IMR-90 (cell line): Measurements from ENCODE around the gene ZEB2. TPM values are rescaled to one million over a fixed set of nuclear protein-coding genes. Genes with fewer than 3 reads are reported as not detected.

Experiments used
- ATAC-seq: fragments of 200-7000 bp; cut with Tn5 transposase; 2 replicates; pipeline ENCODE4 v1.9.1; 2020; ENCODE audit warnings: low read depth, mild to moderate bottlenecking, moderate library complexity
- BruUV-seq: library from RNA; stranded (reverse); fragments of 400-500 nt; replicated peaks from 2 replicates; lab custom pipeline; 2021; lab: Mats Ljungman, UMichigan
- CTCF ChIA-PET: fragments of 300-600 bp; formaldehyde crosslinking; extraction: SDS; loops from one replicate; lab custom pipeline; 2021; ENCODE audit warnings: antibody characterized with exemption; lab: Yijun Ruan, JAX
- POLR2A ChIA-PET: fragments of 300-600 bp; sonication (Branson Sonifier 250); formaldehyde crosslinking; loops from one replicate; lab custom pipeline; 2022; ENCODE audit warnings: antibody characterized with exemption; ENCODE audit not compliant: unreplicated experiment; lab: Charles Lee
- DNase-seq: peaks from one replicate; pipeline ENCODE4 v3.0.0; 2013
- H2AFZ ChIP-seq: replicated peaks from 2 replicates; pipeline ENCODE3; 2013; ENCODE audit warnings: low read length, mild to moderate bottlenecking; ENCODE audit not compliant: poor library complexity
- H2AK5ac ChIP-seq: 2 replicates; pipeline ENCODE4 v1.6.1; 2013; ENCODE audit warnings: low read depth, low read length, inconsistent platforms
- H2AK9ac ChIP-seq: replicated peaks from 2 replicates; pipeline ENCODE3; 2013; ENCODE audit warnings: mild to moderate bottlenecking, low read depth, low read length, moderate library complexity; ENCODE audit not compliant: poor library complexity
- H2BK120ac ChIP-seq: 2 replicates; pipeline ENCODE4 v1.6.1; 2013; ENCODE audit warnings: low read depth, low read length, inconsistent platforms
- H2BK15ac ChIP-seq: 3 replicates; pipeline ENCODE4 v1.6.1; 2013; ENCODE audit warnings: low read depth, low read length, inconsistent platforms
- H2BK20ac ChIP-seq: 2 replicates; pipeline ENCODE4 v1.6.1; 2013; ENCODE audit warnings: low read depth, mild to moderate bottlenecking, inconsistent platforms, low read length, moderate library complexity
- H2BK5ac ChIP-seq: 2 replicates; pipeline ENCODE4 v1.6.1; 2013; ENCODE audit warnings: mild to moderate bottlenecking, low read depth, low read length, inconsistent platforms; ENCODE audit not compliant: poor library complexity, severe bottlenecking
- H3K14ac ChIP-seq: replicated peaks from 2 replicates; pipeline ENCODE4 v1.6.1; 2013; ENCODE audit warnings: low read depth, low read length, inconsistent platforms
- H3K18ac ChIP-seq: 2 replicates; pipeline ENCODE4 v1.6.1; 2013; ENCODE audit warnings: low read depth, low read length, control low read depth
- H3K23ac ChIP-seq: 2 replicates; pipeline ENCODE4 v1.6.1; 2013; ENCODE audit warnings: low read depth, low read length, inconsistent platforms
- H3K27ac ChIP-seq: 2 replicates; pipeline ENCODE4 v1.5.1; 2013; ENCODE audit warnings: mild to moderate bottlenecking, control low read depth, low read length; ENCODE audit not compliant: insufficient read depth
- H3K27me3 ChIP-seq: 2 replicates; pipeline ENCODE4 v1.6.1; 2013; ENCODE audit warnings: low read length; ENCODE audit not compliant: control insufficient read depth, insufficient read depth
- H3K36me3 ChIP-seq: 2 replicates; pipeline ENCODE4 v1.6.1; 2013; ENCODE audit warnings: low read length, mixed read lengths; ENCODE audit not compliant: control insufficient read depth, insufficient read depth
- H3K4ac ChIP-seq: 2 replicates; pipeline ENCODE4 v1.6.1; 2013; ENCODE audit warnings: low read depth, low read length, inconsistent platforms
- H3K4me1 ChIP-seq: 2 replicates; pipeline ENCODE4 v1.6.1; 2013; ENCODE audit warnings: low read length, mixed read lengths; ENCODE audit not compliant: control insufficient read depth, insufficient read depth
- H3K4me2 ChIP-seq: 2 replicates; pipeline ENCODE4 v1.6.1; 2013; ENCODE audit warnings: low read depth, mild to moderate bottlenecking, control low read depth, low read length, moderate library complexity
- H3K4me3 ChIP-seq: 2 replicates; pipeline ENCODE4 v1.5.1; 2013; ENCODE audit warnings: low read depth, mild to moderate bottlenecking, control low read depth, low read length, moderate library complexity; ENCODE audit not compliant: insufficient read depth
- H3K56ac ChIP-seq: 2 replicates; pipeline ENCODE4 v1.6.1; 2013; ENCODE audit warnings: low read length, inconsistent platforms; ENCODE audit not compliant: insufficient read depth; ENCODE audit errors: extremely low read depth
- H3K79me1 ChIP-seq, 2 experiments: 2 replicates each; pipeline ENCODE4 v1.6.1; 2013; ENCODE audit warnings: low read length in 2 of 2, inconsistent platforms in 1 of 2, low read depth in 1 of 2
- H3K9ac ChIP-seq: 2 replicates; pipeline ENCODE4 v1.6.1; 2013; ENCODE audit warnings: low read depth, low read length, control low read depth
- H3K9me1 ChIP-seq: 2 replicates; pipeline ENCODE4 v1.6.1; 2013; ENCODE audit warnings: low read length, inconsistent platforms; ENCODE audit not compliant: insufficient read depth
- H3K9me3 ChIP-seq: 2 replicates; pipeline ENCODE4 v1.6.1; 2013; ENCODE audit warnings: low read length; ENCODE audit not compliant: control insufficient read depth, insufficient read depth
- H4K20me1 ChIP-seq: 2 replicates; pipeline ENCODE4 v1.6.1; 2013; ENCODE audit warnings: low read length, inconsistent platforms; ENCODE audit not compliant: insufficient read depth
- H4K5ac ChIP-seq: 2 replicates; pipeline ENCODE4 v1.6.1; 2013; ENCODE audit warnings: mild to moderate bottlenecking, low read depth, low read length, control low read depth
- H4K8ac ChIP-seq, 2 experiments: 2 replicates each; pipeline ENCODE4 v1.6.1; 2013; ENCODE audit warnings: low read depth in 2 of 2, low read length in 2 of 2, control low read depth in 1 of 2, inconsistent platforms in 1 of 2
- H4K91ac ChIP-seq: 2 replicates; pipeline ENCODE4 v1.6.1; 2013; ENCODE audit warnings: low read depth, low read length, inconsistent platforms; ENCODE audit not compliant: insufficient read depth
- BHLHE40 ChIP-seq: fragments of 150-350 bp; IDR thresholded peaks from 2 replicates; pipeline ENCODE4 v1.6.1; 2016; ENCODE audit warnings: mild to moderate bottlenecking, low read depth, low read length
- CEBPB ChIP-seq: IDR thresholded peaks from 2 replicates; pipeline ENCODE4 v1.6.1; 2012; ENCODE audit warnings: low read depth, low read length, improper control_type of control experiment
- CHD1 ChIP-seq: IDR thresholded peaks from 2 replicates; pipeline ENCODE4 v1.6.1; 2012; ENCODE audit warnings: low read depth, low read length, improper control_type of control experiment
- CTCF ChIP-seq: conservative IDR thresholded peaks from 2 replicates; pipeline ENCODE4 v1.5.1; 2012; ENCODE audit warnings: mild to moderate bottlenecking, low read depth, low read length, improper control_type of control experiment
- FOS ChIP-seq: fragments of 150-350 bp; IDR thresholded peaks from 2 replicates; pipeline ENCODE4 v1.6.1; 2016; ENCODE audit warnings: low read depth, low read length
- MAFK ChIP-seq: IDR thresholded peaks from 2 replicates; pipeline ENCODE4 v1.6.1; 2012; ENCODE audit warnings: low read depth, low read length, improper control_type of control experiment
- MAZ ChIP-seq: IDR thresholded peaks from 2 replicates; pipeline ENCODE4 v1.6.1; 2012; ENCODE audit warnings: low read depth, mild to moderate bottlenecking, low read length, improper control_type of control experiment, moderate library complexity, borderline replicate concordance
- MXI1 ChIP-seq: IDR thresholded peaks from 2 replicates; pipeline ENCODE4 v1.6.1; 2012; ENCODE audit warnings: low read depth, mild to moderate bottlenecking, low read length, moderate library complexity, borderline replicate concordance
- NFE2L2 ChIP-seq: fragments of 150-350 bp; IDR thresholded peaks from 2 replicates; pipeline ENCODE4 v1.6.1; 2016; ENCODE audit warnings: low read depth, mild to moderate bottlenecking, low read length
- POLR2A ChIP-seq: IDR thresholded peaks from 2 replicates; pipeline ENCODE4 v1.6.1; 2012; ENCODE audit warnings: mild to moderate bottlenecking, low read depth, low read length
- RAD21 ChIP-seq: IDR thresholded peaks from 2 replicates; pipeline ENCODE4 v1.6.1; 2012; ENCODE audit warnings: low read length, improper control_type of control experiment
- RCOR1 ChIP-seq: IDR thresholded peaks from 2 replicates; pipeline ENCODE4 v1.6.1; 2012; ENCODE audit warnings: mild to moderate bottlenecking, low read length, improper control_type of control experiment; ENCODE audit not compliant: insufficient replicate concordance
- RFX5 ChIP-seq: IDR thresholded peaks from 2 replicates; pipeline ENCODE4 v1.8.0; 2012; ENCODE audit warnings: low read depth, mild to moderate bottlenecking, low read length, moderate library complexity
- SMC3 ChIP-seq: fragments of 150-350 bp; IDR thresholded peaks from 2 replicates; pipeline ENCODE4 v1.6.1; 2016; ENCODE audit warnings: low read depth, mild to moderate bottlenecking, antibody characterized with exemption, low read length, moderate library complexity
- USF2 ChIP-seq: fragments of 150-350 bp; IDR thresholded peaks from 2 replicates; pipeline ENCODE4 v1.6.1; 2017; ENCODE audit warnings: mild to moderate bottlenecking, antibody characterized with exemption, low read length, low read depth
- WGBS, 2 experiments: methylation state at CpG; one replicate each; pipeline versions ENCODE4 v1.1.5 to v1.1.7; 2013; ENCODE audit warnings: missing lambda C conversion rate in 2 of 2; ENCODE audit not compliant: insufficient read length in 1 of 2; ENCODE audit errors: extremely low coverage in 2 of 2; 5-methylcytosine and 5-hydroxymethylcytosine counted together
- dilution Hi-C: fragments of 300-500 bp; cut with HindIII; formaldehyde crosslinking; loops from one replicate; pipeline ENCODE4 v1.14.3; 2018; ENCODE audit warnings: low sequenced_read_pairs; ENCODE audit not compliant: unreplicated experiment
- in situ Hi-C: fragments of 300-500 bp; cut with MboI; formaldehyde crosslinking; loops from 3 replicates; pipeline ENCODE4 v1.14.3; 2019; ENCODE audit warnings: low sequenced_read_pairs, inconsistent platforms, mixed read lengths
- intact Hi-C: fragments of 100-400 bp; cut with micrococcal nuclease; formaldehyde crosslinking; loops from 2 replicates; pipeline ENCODE4 v1.10.0; 2022
- polyA plus RNA-seq, 3 experiments: library from polyadenylated mRNA; depleted of rRNA; stranded (reverse); fragments of >200 nt; gene quantifications; 2 replicates each; pipeline ENCODE4 v1.2.3, GENCODE V29; 2012; ENCODE audit warnings: low replicate concordance in 1 of 3
- total RNA-seq: library from RNA; depleted of rRNA; stranded (reverse); fragments of >200 nt; gene quantifications from 2 replicates; pipeline ENCODE4 v1.2.3, GENCODE V29; 2012
- TF ChIP-seq, protein P1 (sequence below): fragments of 150-350 bp; IDR thresholded peaks from 2 replicates; pipeline ENCODE4 v1.6.1; 2016; ENCODE audit warnings: low read depth, mild to moderate bottlenecking, low read length, moderate library complexity, borderline replicate concordance

The ZEB2 gene
- total and polyA plus RNA-seq, 2 of the 4 experiments (the other 2 are of a cell fraction) = 22.4 to 50.9 TPM

DNA sequence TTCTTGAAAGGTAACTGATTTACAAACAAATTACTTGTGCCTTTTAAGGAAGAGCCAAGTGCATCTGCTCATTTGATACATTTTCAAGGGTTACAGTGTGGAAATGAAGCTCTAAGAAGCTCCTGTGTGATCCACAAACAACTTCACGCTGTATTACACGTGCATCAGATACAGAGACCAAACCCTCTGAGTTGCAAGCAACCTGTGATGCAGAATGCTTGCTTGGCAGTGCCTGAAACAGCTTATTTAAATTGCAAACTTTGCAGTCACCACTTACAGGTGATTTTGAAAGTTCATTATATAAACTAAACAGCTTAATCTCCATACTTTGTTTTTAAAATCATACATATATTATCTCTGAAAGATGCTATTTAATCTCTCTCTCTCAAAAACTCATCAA is 50.1 kb downstream of the ZEB2 start:
- in situ Hi-C loops = no loop called here
- H4K5ac ChIP-seq = no peak overlapping the region
- H2BK5ac ChIP-seq = no peak overlapping the region
- 0 out of 2 replicates have a peak overlapping the region, but pooled peaks have one; percentile 7 for H3K23ac ChIP-seq
- H4K20me1 ChIP-seq = peaks cover 20% of the 10 kb centered on the region; the same call in 1 of the 2 replicates
- ATAC-seq = no peak
- peaks cover 44 to 72% of the 10 kb centered on the region in 2 experiments for H3K79me1 ChIP-seq
- DNase-seq = no peak
- H3K9me3 ChIP-seq = no peaks in the 10 kb centered on the region
- no peak overlapping the region for H2BK120ac ChIP-seq
- no peak for TF ChIP-seq CTCF
- TF ChIP-seq MAFK = no peak
- TF ChIP-seq MAZ = no peak
- TF ChIP-seq BHLHE40 = no peak
- no peak for TF ChIP-seq SMC3
- TF ChIP-seq RAD21 = no peak
- no peak for TF ChIP-seq POLR2A
- no peak for TF ChIP-seq CHD1
- no peak for TF ChIP-seq MXI1
- no peak for TF ChIP-seq USF2
- no peak for TF ChIP-seq RFX5
- TF ChIP-seq FOS = no peak
- no peak for TF ChIP-seq RCOR1
- no peak for TF ChIP-seq NFE2L2
- no peak for TF ChIP-seq CEBPB
- TF ChIP-seq, protein P1, sequence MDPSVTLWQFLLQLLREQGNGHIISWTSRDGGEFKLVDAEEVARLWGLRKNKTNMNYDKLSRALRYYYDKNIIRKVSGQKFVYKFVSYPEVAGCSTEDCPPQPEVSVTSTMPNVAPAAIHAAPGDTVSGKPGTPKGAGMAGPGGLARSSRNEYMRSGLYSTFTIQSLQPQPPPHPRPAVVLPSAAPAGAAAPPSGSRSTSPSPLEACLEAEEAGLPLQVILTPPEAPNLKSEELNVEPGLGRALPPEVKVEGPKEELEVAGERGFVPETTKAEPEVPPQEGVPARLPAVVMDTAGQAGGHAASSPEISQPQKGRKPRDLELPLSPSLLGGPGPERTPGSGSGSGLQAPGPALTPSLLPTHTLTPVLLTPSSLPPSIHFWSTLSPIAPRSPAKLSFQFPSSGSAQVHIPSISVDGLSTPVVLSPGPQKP = no peak
- H3K36me3 ChIP-seq = peaks cover 10% of the 10 kb centered on the region
- H3K4me1 ChIP-seq = no peaks in the 10 kb centered on the region; the same call in 1 of the 2 replicates
- H3K27ac ChIP-seq = no peak overlapping the region
- no peaks in the 10 kb centered on the region for H3K27me3 ChIP-seq
- no peak overlapping the region for H3K14ac ChIP-seq
- no peak overlapping the region for H2AK9ac ChIP-seq
- no peak overlapping the region for H3K9ac ChIP-seq
- H3K56ac ChIP-seq = no peak overlapping the region
- no peak overlapping the region for H3K4me3 ChIP-seq
- H3K18ac ChIP-seq = no peak overlapping the region
- no TSS peak for BruUV-seq
- CTCF ChIA-PET = interaction anchor here (0.6 kb wide), 2 partner anchors 404 to 1344 kb away, joined by 3 read pairs; no protein-coding TSS in a partner anchor
- intact Hi-C loops = no loop called here
- H2AFZ ChIP-seq = no peak overlapping the region
- no peak overlapping the region for H3K4me2 ChIP-seq
- H4K8ac ChIP-seq = no peak overlapping the region
- H2BK20ac ChIP-seq = no peak overlapping the region
- H2BK15ac ChIP-seq = no peak overlapping the region
- WGBS, 2 experiments = 83% methylated on average over 2 of the region's 2 CpGs; no CpG with 5 or more reads in 1 of the 2 experiments
- dilution Hi-C loops = no loop called here
- H3K9me1 ChIP-seq = peaks cover 4% of the 10 kb centered on the region
- no peak overlapping the region for H4K91ac ChIP-seq
- no peak overlapping the region for H2AK5ac ChIP-seq
- no peak overlapping the region for H3K4ac ChIP-seq
- POLR2A ChIA-PET = no interaction called here
